Kidney (tissue), 14 donors: Measurements from ENCODE around the gene CYBA. TPM values are rescaled to one million over a fixed set of nuclear protein-coding genes. Genes with fewer than 3 reads are reported as not detected.
A peak's percentile ranks its signal among the peaks of the same experiment; 100 is the strongest.

Experiments used
- DNase-seq, 5 donors: peaks; one replicate each; pipeline ENCODE4 v3.0.0-alpha.2; 2013 to 2020
- FAIRE-seq: peaks from 2 replicates; lab custom pipeline; 2012; peaks lifted over from hg19 to GRCh38; lab: Jason Lieb, UNC
- H3K27ac ChIP-seq, 2 donors: one replicate each; pipeline ENCODE4 v1.7.0; 2013; ENCODE audit warnings: low read depth in 2 of 2, low read length in 2 of 2, inconsistent platforms in 1 of 2
- H3K27me3 ChIP-seq: one replicate; pipeline ENCODE4 v1.7.1; 2013; ENCODE audit warnings: low read length, inconsistent platforms; ENCODE audit not compliant: control insufficient read depth, insufficient read depth
- H3K36me3 ChIP-seq, 3 donors: one replicate each; pipeline versions ENCODE4 v1.7.0 to v1.7.1; 2013; ENCODE audit warnings: low read length in 3 of 3, control low read depth in 1 of 3, inconsistent platforms in 1 of 3; ENCODE audit not compliant: insufficient read depth in 3 of 3, control insufficient read depth in 2 of 3
- H3K4me1 ChIP-seq, 3 donors: one replicate each; pipeline versions ENCODE4 v1.7.0 to v1.7.1; 2013; ENCODE audit warnings: low read length in 3 of 3, inconsistent platforms in 1 of 3, low read depth in 1 of 3; ENCODE audit not compliant: control insufficient read depth in 2 of 3, insufficient read depth in 2 of 3
- H3K4me3 ChIP-seq, 3 donors: one replicate each; pipeline versions ENCODE4 v1.7.0 to v1.8.1; 2013; ENCODE audit warnings: low read length in 3 of 3, control low read depth in 1 of 3, inconsistent platforms in 1 of 3
- H3K9ac ChIP-seq, 3 donors: one replicate each; pipeline versions ENCODE4 v1.7.0 to v1.7.1; 2013; ENCODE audit warnings: low read length in 3 of 3, control low read depth in 1 of 3, inconsistent platforms in 1 of 3
- H3K9me3 ChIP-seq, 3 donors: one replicate each; pipeline versions ENCODE4 v1.7.0 to v1.7.1; 2013; ENCODE audit warnings: low read length in 3 of 3, control low read depth in 1 of 3, inconsistent platforms in 1 of 3; ENCODE audit not compliant: control insufficient read depth in 2 of 3, insufficient read depth in 1 of 3
- CTCF ChIP-seq: IDR thresholded peaks from 3 replicates; pipeline ENCODE4 v1.5.1; 2012; ENCODE audit warnings: mild to moderate bottlenecking, moderate library complexity, borderline replicate concordance; ENCODE audit not compliant: insufficient read depth; ENCODE audit errors: extremely low read depth
- intact Hi-C: fragments of 100-400 bp; cut with DNase I; formaldehyde crosslinking; loops from one replicate; pipeline ENCODE4 v1.11.1; 2022
- polyA plus RNA-seq: library from polyadenylated mRNA; stranded (reverse); fragments of 350-450 nt; fragmentation: Illumina TruSeq; extraction: RNeasy Lipid Tissue Mini Kit (QIAGEN cat#74804); gene quantifications from one replicate; pipeline ENCODE4 v1.2.3, GENCODE V29; 2014; ENCODE audit warnings: low read depth, low replicate concordance; ENCODE audit not compliant: insufficient read depth
- total RNA-seq: library from RNA; stranded (reverse); fragmentation: NEBNext Ultra II Directional; extraction: Animal tissue kit (Norgen Biotek cat#: 25700); gene quantifications from one replicate; pipeline ENCODE4 v1.2.1, GENCODE V29; 2021
- donor health status: control.
- donor health status: control.
- donor health status: control.
- donor health status: control.
- donor health status: control.
- donor health status: DM: yes; HTN: yes; CAD: no.
- donor health status: Normal renal cell carcinoma (clear cell type).

The CYBA gene
- total and polyA plus RNA-seq, 2 donors from 2014 or later = 263 to 395 TPM

DNA sequence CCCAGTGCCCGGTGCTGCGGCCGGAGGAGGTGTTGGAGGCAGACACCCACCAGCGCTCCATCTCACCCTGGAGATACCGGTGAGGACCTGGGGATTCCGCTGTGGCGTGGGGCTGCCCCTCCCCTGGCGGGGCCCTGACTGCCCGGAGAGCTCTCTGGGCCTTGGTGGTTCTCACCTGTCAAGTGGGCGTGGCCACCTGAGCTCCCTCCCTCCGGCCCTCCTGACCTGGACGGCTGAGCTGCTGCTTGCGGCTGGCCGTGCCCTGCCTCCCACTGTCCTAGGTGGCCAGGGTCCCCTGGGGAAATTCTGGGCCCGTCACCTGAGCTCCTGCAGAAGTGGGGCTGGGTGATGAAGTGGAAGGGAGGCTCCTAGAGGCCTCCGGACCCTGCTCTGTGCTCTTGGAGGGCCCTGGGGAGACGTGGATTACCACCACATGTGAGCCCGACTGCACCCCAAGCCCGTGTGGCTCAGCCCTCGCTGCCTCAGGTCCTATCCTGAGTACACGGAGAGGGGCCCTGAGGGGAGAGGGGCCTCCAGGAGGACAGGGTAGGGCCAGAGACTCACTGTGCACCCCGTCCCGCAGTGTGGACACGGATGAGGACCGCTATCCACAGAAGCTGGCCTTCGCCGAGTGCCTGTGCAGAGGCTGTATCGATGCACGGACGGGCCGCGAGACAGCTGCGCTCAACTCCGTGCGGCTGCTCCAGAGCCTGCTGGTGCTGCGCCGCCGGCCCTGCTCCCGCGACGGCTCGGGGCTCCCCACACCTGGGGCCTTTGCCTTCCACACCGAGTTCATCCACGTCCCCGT lies 11.4 kb downstream of the CYBA start:
- Histone ChIP-seq H3K4me3 (no peak overlapping the region), H3K36me3 (no peaks in the 10 kb centered on the region), H3K27ac (no peak overlapping the region), H3K9ac (no peak overlapping the region), H3K9me3 (no peaks in the 10 kb centered on the region), H3K27me3 (peaks cover 6% of the 10 kb centered on the region), H3K4me1 (peaks cover 0 to 2% (median 0%) of the 10 kb centered on the region in 3 donors)
- FAIRE-seq (no peak), DNase-seq (peak in 3 of 5 donors; percentile 19 to 78 (median 31))
- TF ChIP-seq CTCF = no peak
- intact Hi-C loops = no loop called here

DNA sequence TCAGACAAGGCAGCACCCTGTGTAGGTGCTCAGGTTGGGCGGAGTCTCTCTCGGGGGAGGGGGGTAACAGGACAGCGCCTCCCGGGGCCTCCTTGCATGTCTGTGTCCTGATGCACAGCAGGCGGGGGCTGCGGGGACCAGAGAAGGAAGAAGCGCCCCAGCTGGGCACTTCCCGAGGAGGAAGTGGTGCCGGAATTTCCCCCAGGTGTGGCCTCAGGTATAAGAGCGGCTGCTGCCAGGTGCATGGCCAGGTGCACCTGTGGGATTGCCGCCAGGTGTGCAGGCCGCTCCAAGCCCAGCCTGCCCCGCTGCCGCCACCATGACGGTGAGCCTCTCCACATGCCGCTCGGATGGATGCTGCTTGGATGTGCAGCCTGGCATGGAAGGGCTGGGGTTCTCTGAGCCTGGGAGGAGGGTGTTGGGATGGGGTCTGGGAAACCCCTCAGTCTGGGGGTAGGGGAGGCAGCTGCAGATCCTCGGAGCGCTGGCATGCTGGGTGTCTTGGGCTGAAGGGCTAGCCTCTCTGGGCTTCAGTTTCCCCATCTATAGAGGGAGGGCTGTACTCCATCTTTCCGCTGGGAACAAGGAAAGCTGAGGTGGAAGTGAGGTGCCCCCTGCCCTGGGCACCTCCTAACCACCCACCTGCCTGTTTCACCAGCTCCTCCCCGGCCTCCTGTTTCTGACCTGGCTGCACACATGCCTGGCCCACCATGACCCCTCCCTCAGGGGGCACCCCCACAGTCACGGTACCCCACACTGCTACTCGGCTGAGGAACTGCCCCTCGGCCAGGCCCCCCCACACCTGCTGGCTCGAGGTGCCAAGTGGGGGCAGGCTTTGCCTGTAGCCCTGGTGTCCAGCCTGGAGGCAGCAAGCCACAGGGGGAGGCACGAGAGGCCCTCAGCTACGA lies 12.3 kb downstream of the CYBA start, which contains the start of gene IL17C:
Gene IL17C (plus strand): TSS at position 250 of the 908 bp plus-strand sequence. CDS start 70 bp downstream, at position 320.
- peaks cover 0 to 4% (median 0%) of the 10 kb centered on the region in 3 donors for H3K4me1 ChIP-seq
- no peak within 1 kb of the TSS for H3K9ac ChIP-seq
- peaks cover 6% of the 10 kb centered on the region for H3K27me3 ChIP-seq
- intact Hi-C loops = no loop called here
- no peak for FAIRE-seq
- no peak within 1 kb of the TSS for H3K27ac ChIP-seq
- no peak within 1 kb of the TSS for H3K4me3 ChIP-seq
- no peak for TF ChIP-seq CTCF
- DNase-seq = peak in 2 of 5 donors; percentile 36 to 48
- H3K9me3 ChIP-seq = no peaks in the 10 kb centered on the region
- no peaks in the 10 kb centered on the region for H3K36me3 ChIP-seq

DNA sequence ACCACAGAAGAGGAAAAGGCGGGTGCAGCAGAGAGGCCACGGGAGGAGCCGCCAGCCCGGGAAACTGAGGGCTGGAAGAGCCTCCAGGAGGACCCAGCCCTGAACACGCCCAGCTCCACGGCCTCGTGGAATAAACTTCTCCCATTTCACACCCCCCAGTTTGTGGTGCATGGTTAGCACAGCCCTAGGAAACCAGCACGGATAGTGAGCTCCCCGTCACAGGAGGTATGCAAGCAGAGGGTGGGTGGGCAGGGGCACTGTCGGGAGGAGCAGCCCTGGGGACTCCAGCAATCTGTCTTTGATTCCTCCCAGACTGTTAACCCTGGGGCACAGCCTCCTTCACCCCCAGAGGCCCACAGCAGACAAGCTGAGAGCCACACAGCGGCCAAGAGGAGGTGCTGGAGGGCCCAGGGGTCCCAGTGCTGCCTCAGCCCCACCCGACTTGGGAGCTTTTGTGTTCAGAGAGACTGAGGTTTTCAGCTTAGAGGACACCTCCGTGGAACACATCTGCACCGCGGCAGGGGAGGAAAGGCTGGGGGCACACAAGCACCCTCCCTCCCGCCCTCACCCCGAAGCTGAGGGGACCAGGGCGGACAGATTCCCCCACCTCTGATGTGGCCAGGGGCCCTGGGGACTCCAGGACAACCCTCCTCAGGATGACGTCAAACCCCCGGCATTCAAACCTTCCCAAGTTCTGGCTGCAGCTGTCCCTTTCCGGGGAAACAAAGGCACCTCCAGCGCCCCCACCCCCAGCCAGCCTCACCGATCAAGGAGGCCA lies 14.2 kb downstream of the CYBA start:
- no peaks in the 10 kb centered on the region for H3K36me3 ChIP-seq
- intact Hi-C loops = no loop called here
- no peak for TF ChIP-seq CTCF
- no peaks in the 10 kb centered on the region for H3K9me3 ChIP-seq
- DNase-seq (no peak), FAIRE-seq (no peak)
- no peak overlapping the region for H3K4me3 ChIP-seq
- H3K4me1 ChIP-seq = peaks cover 0 to 4% (median 0%) of the 10 kb centered on the region in 3 donors
- peaks cover 6% of the 10 kb centered on the region for H3K27me3 ChIP-seq
- H3K9ac ChIP-seq = no peak overlapping the region
- H3K27ac ChIP-seq = no peak overlapping the region
